Dedifferentiated amniotic fluid mesenchymal stem cell (primary cell): ENCODE measurements around the gene CNMD.
"Not testable (repeated sequence)": the region's sequence is repeated elsewhere in the genome, so short reads cannot be mapped to it uniquely, and the experiment has no call there.

Experiments used
- DNase-seq: peaks from one replicate; pipeline ENCODE4 v3.0.0-alpha.2; 2016; ENCODE audit errors: extremely low spot score

The CNMD gene

GRCh38 chr13:52686376-52686775, 53.2 kb downstream of the CNMD start:
- no peak for DNase-seq

DNA sequence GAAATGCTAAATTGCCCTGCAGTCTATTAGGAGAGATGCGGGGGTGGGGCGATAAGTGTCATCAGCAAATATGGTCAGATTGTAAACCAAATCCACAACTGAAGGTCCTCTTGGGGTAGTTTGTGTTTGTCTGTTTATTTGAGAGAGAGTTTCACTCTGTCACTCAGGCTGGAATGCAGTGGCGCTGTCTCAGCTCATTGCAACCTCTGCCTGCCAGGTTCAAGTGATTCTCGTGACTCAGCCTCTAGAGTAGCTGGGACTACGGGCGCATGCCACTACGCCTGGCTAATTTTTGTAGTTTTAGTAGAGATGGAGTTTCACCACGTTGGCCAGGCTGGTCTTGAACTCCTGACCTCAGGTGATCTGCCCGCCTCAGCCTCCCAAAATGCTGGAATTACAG, 53.8 kb downstream of the CNMD start:
- not testable (repeated sequence) for DNase-seq

GRCh38 chr13:52677823-52678222, 61.8 kb downstream of the CNMD start:
- DNase-seq = no peak

- DNase-seq = no peak
Measured at GRCh38 chr13:52673465-52673864, 66.2 kb downstream of the CNMD start.

- no peak for DNase-seq
Measured at GRCh38 chr13:52670726-52671125, 68.9 kb downstream of the CNMD start.

- DNase-seq = no peak
Measured at GRCh38 chr13:52669677-52670076, 69.9 kb downstream of the CNMD start.

- peak; percentile 22 for DNase-seq
Measured at GRCh38 chr13:52665325-52665724, 74.3 kb downstream of the CNMD start.

GRCh38 chr13:52664272-52664671, 75.3 kb downstream of the CNMD start:
- no peak for DNase-seq

DNA sequence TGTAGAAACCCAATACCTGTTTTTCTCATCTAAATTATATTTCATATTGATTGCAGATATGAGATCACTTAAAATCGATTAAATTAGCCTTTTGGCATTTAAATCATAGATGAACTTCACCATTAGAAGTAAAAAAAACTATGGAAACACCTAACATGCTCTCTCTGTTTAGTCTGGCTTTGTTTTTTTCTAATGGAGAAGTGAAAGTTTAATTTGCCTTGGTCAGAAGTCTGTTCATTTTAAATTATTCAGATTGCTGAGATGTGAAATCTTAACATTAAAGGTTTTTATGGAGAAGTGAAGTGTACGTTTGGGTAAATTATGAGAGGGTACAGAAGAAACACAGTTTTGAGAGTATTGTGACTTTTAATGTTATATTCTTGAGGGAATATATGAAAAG, 80.3 kb downstream of the CNMD start:
- no peak for DNase-seq
